MM.1S (cell line): ENCODE data around the gene NRN1.

Experiments
- EZH2 ChIP-seq: fragments of 300-600 bp; sonication (generic); optimal IDR thresholded peaks from 2 replicates; pipeline ENCODE3; 2017; ENCODE audit warnings: low read depth, mild to moderate bottlenecking, antibody characterized with exemption, low read length, mixed read lengths
- EZH2phosphoT487 ChIP-seq: fragments of 300-600 bp; sonication (generic); IDR thresholded peaks from 2 replicates; pipeline ENCODE4 v1.6.1; 2018; ENCODE audit warnings: antibody characterized with exemption, low read length
- TF ChIP-seq, protein P1 (sequence below): fragments of 300-600 bp; sonication (generic); IDR thresholded peaks from 2 replicates; pipeline ENCODE4 v1.5.1; 2016; ENCODE audit warnings: antibody characterized with exemption, low read length, mixed read lengths

DNA sequence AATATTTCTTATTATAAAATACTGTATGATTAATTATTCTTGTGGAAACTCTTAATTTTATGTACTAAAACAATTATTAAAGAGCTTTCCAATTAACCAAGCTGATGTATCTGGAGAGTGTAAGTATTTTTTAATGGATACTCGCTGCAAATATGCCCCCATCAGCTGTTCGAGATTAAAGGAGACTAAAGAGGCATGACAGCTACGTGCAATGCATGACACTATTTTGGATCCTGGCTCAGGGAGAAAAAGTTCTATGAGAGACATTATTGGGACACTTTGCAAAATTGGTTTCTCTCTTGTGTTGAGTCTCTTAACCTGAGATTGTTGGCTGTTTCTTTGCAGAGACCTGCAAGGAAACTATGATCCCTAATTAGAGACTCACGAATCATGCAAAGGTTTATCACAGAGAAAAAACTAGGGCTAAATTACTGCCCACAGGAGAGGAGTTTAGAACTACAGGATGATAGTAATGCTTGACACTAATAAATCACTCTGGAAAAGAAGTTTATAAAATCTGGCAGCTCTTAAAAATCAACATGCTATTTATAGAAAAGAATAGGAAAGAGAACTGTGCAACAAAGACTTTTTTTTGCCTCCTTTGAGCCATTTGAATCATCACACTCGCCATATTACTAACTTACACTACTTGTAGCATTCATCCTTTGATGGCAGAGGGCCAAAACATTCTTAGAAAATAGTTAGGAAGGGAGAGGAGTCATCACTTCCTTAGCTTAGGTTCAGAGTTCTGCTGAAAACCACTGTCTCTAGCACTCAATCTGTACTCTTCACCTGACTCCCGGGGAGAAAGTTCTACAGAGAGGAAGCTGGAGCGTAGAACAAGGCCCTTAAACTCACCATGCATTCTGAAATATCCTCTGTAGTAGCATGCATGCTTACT, 25.3 kb downstream of the NRN1 start:
- TF ChIP-seq, protein P1, sequence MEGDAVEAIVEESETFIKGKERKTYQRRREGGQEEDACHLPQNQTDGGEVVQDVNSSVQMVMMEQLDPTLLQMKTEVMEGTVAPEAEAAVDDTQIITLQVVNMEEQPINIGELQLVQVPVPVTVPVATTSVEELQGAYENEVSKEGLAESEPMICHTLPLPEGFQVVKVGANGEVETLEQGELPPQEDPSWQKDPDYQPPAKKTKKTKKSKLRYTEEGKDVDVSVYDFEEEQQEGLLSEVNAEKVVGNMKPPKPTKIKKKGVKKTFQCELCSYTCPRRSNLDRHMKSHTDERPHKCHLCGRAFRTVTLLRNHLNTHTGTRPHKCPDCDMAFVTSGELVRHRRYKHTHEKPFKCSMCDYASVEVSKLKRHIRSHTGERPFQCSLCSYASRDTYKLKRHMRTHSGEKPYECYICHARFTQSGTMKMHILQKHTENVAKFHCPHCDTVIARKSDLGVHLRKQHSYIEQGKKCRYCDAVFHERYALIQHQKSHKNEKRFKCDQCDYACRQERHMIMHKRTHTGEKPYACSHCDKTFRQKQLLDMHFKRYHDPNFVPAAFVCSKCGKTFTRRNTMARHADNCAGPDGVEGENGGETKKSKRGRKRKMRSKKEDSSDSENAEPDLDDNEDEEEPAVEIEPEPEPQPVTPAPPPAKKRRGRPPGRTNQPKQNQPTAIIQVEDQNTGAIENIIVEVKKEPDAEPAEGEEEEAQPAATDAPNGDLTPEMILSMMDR, result no peak
- TF ChIP-seq EZH2phosphoT487, result no peak
- no peak for TF ChIP-seq EZH2
